Prostate gland (tissue), 2 donors: ENCODE measurements around the gene WNK2.

Experiments
- CTCF ChIP-seq, 4 experiments: fragments of 200-600 bp in 2 of 4; fragments of 450-650 bp in 2 of 4; sonication (generic) in 2 of 4; IDR thresholded peaks; 1 replicate in 3 of 4; 2 replicates in 1 of 4; pipeline ENCODE4 v1.5.1; 2016 to 2019; ENCODE audit warnings: antibody characterized with exemption in 4 of 4, mild to moderate bottlenecking in 2 of 4, moderate library complexity in 2 of 4
- POLR2A ChIP-seq: fragments of 450-650 bp; IDR thresholded peaks from one replicate; pipeline ENCODE4 v1.6.1; 2016; ENCODE audit warnings: antibody characterized with exemption, mild to moderate bottlenecking

- TF ChIP-seq POLR2A (no peak), CTCF (IDR thresholded peaks at IDR 0.05) (no peak)
These were observed 710 bp downstream of the WNK2 start for GRCh38 chr9:93184432-93185265.
